Gastroesophageal sphincter (tissue), 4 donors: ENCODE results near the gene RAB9B. TPM values are rescaled to one million over a fixed set of nuclear protein-coding genes. Genes with fewer than 3 reads are reported as not detected.

Experiments used
- ATAC-seq: fragments of 150-250 bp; one replicate; pipeline ENCODE4 v1.9.1; 2016; ENCODE audit warnings: mild to moderate bottlenecking, moderate library complexity
- H3K27ac ChIP-seq, 4 donors: fragments of 200-600 bp; sonication (generic) in 3 of 4; 1 replicate in 3 of 4; 2 replicates in 1 of 4; pipeline ENCODE4 v1.5.1; 2016 to 2019
- H3K27me3 ChIP-seq: fragments of 200-600 bp; sonication (generic); one replicate; pipeline ENCODE4 v1.5.1; 2019
- H3K36me3 ChIP-seq, 2 donors: fragments of 200-600 bp; sonication (generic); one replicate each; pipeline ENCODE4 v1.5.1; 2019; ENCODE audit warnings: control low read depth in 1 of 2
- H3K4me1 ChIP-seq, 3 donors: fragments of 200-600 bp; sonication (generic); 1 replicate in 2 of 3; 2 replicates in 1 of 3; pipeline ENCODE4 v1.5.1; 2016 to 2019; ENCODE audit warnings: control low read depth in 2 of 3
- H3K4me3 ChIP-seq, 2 donors: fragments of 200-600 bp; sonication (generic); one replicate each; pipeline ENCODE4 v1.5.1; 2019; ENCODE audit warnings: mild to moderate bottlenecking in 1 of 2, moderate library complexity in 1 of 2
- H3K9me3 ChIP-seq, 3 donors: fragments of 200-600 bp; sonication (generic); one replicate each; pipeline ENCODE4 v1.5.1; 2017 to 2019; ENCODE audit warnings: control low read depth in 2 of 3
- EP300 ChIP-seq: sonication (generic); formaldehyde crosslinking; IDR thresholded peaks from one replicate; pipeline ENCODE4 v1.6.1; 2017; ENCODE audit warnings: antibody characterized with exemption, mild to moderate bottlenecking
- POLR2A ChIP-seq, 2 donors: fragments of 450-650 bp; IDR thresholded peaks; one replicate each; pipeline ENCODE4 v1.6.1; 2017; ENCODE audit warnings: antibody characterized with exemption in 2 of 2, mild to moderate bottlenecking in 2 of 2, moderate library complexity in 1 of 2
- POLR2AphosphoS5 ChIP-seq: sonication (generic); formaldehyde crosslinking; IDR thresholded peaks from one replicate; pipeline ENCODE4 v1.6.1; 2017; ENCODE audit warnings: antibody characterized with exemption
- WGBS, 2 donors: methylation state at CpG; one replicate each; pipeline ENCODE4 v1.1.5; 2018; ENCODE audit warnings: low coverage in 1 of 2; 5-methylcytosine and 5-hydroxymethylcytosine counted together
- total RNA-seq, 4 donors: library from RNA; depleted of rRNA; stranded (reverse); fragments of >200 nt; gene quantifications; one replicate each; pipeline ENCODE4 v1.1.0, GENCODE V29; 2016
- TF ChIP-seq, protein P1 (sequence below), 4 experiments: fragments of 200-600 bp in 2 of 4; fragments of 450-650 bp in 2 of 4; sonication (generic) in 1 of 4; IDR thresholded peaks; one replicate each; pipeline ENCODE4 v1.5.1; 2017 to 2019; ENCODE audit warnings: antibody characterized with exemption in 4 of 4, mild to moderate bottlenecking in 2 of 4, moderate library complexity in 2 of 4

RAB9B gene
- total RNA-seq, 4 donors from 2014 or later = 9.4 to 25.4 (median 13.0) TPM

DNA sequence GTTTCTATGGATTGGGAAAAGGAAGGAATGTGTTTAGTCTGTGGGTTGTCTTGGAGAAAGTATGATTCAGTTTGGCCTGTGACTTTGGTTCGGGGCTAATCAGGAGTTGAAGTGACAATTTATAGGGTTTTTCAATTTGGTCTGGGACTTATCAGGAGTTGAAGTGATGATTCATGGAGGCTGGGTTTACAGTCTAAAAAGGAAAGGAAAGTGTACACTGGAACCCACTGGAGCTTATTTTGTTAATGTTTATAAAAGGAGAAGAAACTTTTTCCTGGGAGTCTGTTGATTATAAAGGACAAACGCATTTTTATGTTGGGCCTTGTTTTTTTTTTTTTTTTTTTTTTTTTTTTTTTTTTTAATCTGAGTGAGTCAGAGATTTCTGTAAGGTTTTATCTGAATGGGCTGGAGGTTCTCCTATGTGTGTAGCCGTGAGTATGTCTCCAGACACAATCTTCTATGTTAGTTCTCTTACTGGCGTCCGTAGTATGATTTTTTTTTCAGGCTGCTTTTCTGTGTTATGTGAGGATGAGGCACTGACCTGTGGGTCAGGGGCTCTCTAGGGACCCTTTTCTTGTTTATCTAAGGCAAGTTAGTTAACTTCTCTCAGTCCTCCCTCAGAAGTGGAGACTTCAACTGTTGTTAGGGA is 33.0 kb upstream of the RAB9B start:
- Histone ChIP-seq H3K27me3 (no peaks in the 10 kb centered on the region), H3K36me3 (no peaks in the 10 kb centered on the region), H3K27ac (no peak overlapping the region), H3K4me1 (no peaks in the 10 kb centered on the region), H3K4me3 (no peak overlapping the region), H3K9me3 (no peaks in the 10 kb centered on the region)
- WGBS, 2 donors = 36 to 51% methylated on average over 5 of the region's 5 CpGs
- TF ChIP-seq EP300 (no peak), POLR2AphosphoS5 (no peak), POLR2A (IDR thresholded peaks at IDR 0.05) (no peak)
- TF ChIP-seq, protein P1, sequence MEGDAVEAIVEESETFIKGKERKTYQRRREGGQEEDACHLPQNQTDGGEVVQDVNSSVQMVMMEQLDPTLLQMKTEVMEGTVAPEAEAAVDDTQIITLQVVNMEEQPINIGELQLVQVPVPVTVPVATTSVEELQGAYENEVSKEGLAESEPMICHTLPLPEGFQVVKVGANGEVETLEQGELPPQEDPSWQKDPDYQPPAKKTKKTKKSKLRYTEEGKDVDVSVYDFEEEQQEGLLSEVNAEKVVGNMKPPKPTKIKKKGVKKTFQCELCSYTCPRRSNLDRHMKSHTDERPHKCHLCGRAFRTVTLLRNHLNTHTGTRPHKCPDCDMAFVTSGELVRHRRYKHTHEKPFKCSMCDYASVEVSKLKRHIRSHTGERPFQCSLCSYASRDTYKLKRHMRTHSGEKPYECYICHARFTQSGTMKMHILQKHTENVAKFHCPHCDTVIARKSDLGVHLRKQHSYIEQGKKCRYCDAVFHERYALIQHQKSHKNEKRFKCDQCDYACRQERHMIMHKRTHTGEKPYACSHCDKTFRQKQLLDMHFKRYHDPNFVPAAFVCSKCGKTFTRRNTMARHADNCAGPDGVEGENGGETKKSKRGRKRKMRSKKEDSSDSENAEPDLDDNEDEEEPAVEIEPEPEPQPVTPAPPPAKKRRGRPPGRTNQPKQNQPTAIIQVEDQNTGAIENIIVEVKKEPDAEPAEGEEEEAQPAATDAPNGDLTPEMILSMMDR (IDR thresholded peaks at IDR 0.05) = no peak
- ATAC-seq = no peak

DNA sequence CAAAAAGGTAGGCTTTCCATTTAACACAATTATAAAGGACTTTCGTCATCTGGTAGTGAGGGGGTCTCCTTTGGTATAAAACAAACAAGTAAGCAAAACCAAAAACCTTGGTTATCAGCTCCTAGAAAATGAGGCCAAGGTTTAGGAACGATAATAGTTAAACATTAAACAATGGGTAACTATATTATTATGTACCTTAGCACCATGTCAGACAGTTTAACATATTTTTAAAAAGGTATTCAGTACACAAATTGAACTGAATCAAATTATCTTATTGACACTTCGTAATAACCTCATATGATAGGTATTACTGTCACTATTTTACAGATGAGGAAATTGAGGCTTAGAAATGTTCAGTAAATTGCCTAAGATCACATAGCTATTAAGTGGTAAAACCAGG is 32.1 kb upstream of the RAB9B start:
- Histone ChIP-seq H3K4me1 (no peaks in the 10 kb centered on the region), H3K27me3 (no peaks in the 10 kb centered on the region), H3K36me3 (no peaks in the 10 kb centered on the region), H3K9me3 (no peaks in the 10 kb centered on the region), H3K27ac (no peak overlapping the region), H3K4me3 (no peak overlapping the region)
- ATAC-seq = no peak
- TF ChIP-seq POLR2AphosphoS5 (no peak), POLR2A (IDR thresholded peaks at IDR 0.05) (no peak), EP300 (no peak)
- TF ChIP-seq, protein P1 (IDR thresholded peaks at IDR 0.05) = no peak
- 75 to 100% methylated on average over 2 to 3 of the region's 3 CpGs for WGBS, 2 donors

DNA sequence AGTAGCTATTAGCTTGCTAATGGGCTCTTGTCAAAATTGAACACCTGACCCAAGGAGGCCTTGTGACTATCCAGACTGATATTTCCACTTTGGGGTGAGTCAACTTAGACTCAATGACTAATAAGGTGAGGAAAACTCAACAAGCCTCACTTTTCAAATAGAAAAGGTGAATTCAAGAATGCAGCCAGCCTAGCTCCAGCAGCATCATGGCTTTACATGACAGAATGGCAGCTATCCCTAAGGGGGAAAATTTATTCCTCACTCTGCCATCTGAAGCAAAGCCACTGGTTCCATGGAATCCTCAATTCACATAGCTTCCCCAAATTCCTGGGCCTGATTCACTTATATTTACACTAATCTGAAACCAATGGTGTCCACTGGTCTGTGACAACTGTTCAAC is 29.1 kb upstream of the RAB9B start:
- H3K27me3 ChIP-seq = no peaks in the 10 kb centered on the region
- no peaks in the 10 kb centered on the region for H3K4me1 ChIP-seq
- no peak overlapping the region for H3K27ac ChIP-seq
- H3K9me3 ChIP-seq = no peaks in the 10 kb centered on the region
- ATAC-seq = no peak
- H3K4me3 ChIP-seq = no peak overlapping the region
- TF ChIP-seq EP300 (no peak), POLR2A (IDR thresholded peaks at IDR 0.05) (no peak)
- no peaks in the 10 kb centered on the region for H3K36me3 ChIP-seq

DNA sequence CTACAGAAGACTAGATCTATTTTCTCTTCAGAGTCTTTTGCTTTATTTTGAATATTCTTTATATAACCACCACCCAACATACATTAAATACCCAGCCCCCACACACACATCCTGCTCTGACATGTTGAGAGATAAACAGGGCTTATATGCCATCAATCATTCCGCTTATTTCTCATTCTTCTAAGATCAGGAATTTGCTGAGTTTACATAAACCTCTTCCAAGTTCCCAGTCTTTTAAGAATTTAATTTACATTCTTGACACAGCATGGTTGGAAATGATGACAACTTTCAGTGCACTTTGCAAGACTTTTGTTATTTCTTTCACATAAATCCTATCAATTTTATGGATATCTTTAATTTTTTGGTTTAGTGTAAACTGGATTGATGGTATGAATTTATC is 17.5 kb upstream of the RAB9B start:
- TF ChIP-seq EP300 (no peak), POLR2AphosphoS5 (no peak), POLR2A (IDR thresholded peaks at IDR 0.05) (no peak)
- TF ChIP-seq, protein P1 (IDR thresholded peaks at IDR 0.05) = no peak
- Histone ChIP-seq H3K4me1 (peaks cover 0 to 5% (median 0%) of the 10 kb centered on the region in 3 donors), H3K4me3 (no peak overlapping the region), H3K27ac (no peak overlapping the region), H3K27me3 (no peaks in the 10 kb centered on the region), H3K9me3 (no peaks in the 10 kb centered on the region), H3K36me3 (no peaks in the 10 kb centered on the region)
- ATAC-seq = no peak
- 47 to 50% methylated on average over 1 of the region's 1 CpG for WGBS, 2 donors

DNA sequence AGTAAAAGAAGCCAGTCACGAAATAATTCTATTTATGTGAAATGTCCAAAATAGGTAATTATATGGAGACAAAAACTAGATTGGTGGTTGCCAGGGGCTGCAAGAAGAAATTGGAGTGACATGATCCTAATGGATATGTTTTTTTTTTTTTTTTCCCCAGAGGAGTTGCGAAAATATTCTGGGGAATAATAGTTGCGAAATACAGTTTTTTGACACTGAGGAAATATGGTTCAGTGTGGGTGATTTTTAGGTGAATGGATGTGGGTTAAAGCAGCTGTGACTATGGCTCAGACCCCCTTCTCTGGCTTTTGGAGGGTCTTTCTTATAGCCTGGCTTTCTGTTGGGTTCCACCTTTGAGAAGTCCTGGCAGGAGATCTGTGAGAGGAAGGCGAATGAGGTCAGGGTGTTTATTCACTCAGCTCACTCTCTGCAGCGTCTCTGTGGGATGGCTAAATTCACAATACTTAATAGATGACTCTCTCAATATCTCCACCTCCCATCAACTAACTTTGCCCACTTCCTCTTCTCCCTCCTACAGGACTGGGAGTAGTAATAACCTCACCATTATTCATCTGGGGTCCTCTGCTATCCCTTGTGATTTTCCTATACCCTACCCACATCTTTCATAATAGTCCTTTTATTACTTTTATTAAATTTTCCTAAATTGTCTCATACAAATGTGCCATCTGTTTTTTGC is 15.3 kb upstream of the RAB9B start:
- no peak overlapping the region for H3K27ac ChIP-seq
- H3K9me3 ChIP-seq = no peaks in the 10 kb centered on the region
- no peaks in the 10 kb centered on the region for H3K27me3 ChIP-seq
- H3K4me3 ChIP-seq = no peak overlapping the region
- no peak for ATAC-seq
- peaks cover 0 to 5% (median 0%) of the 10 kb centered on the region in 3 donors for H3K4me1 ChIP-seq
- 52 to 61% methylated on average over 5 of the region's 5 CpGs for WGBS, 2 donors
- H3K36me3 ChIP-seq = no peaks in the 10 kb centered on the region
- TF ChIP-seq, protein P1 (IDR thresholded peaks at IDR 0.05) = no peak
- TF ChIP-seq EP300 (no peak), POLR2AphosphoS5 (no peak), POLR2A (IDR thresholded peaks at IDR 0.05) (no peak)
